K562 (cell line): ENCODE data around the gene PIK3R5. TPM values are rescaled to one million over a fixed set of nuclear protein-coding genes. Genes with fewer than 3 reads are reported as not detected.

Experiments used
- CEBPB ChIP-seq: fragments of 450-650 bp; IDR thresholded peaks from 2 replicates; pipeline ENCODE4 v1.6.1; 2016; ENCODE audit warnings: missing genetic modification characterization, missing compliant biosample characterization
- GTF2B ChIP-seq: IDR thresholded peaks from 2 replicates; pipeline ENCODE4 v1.6.1; 2011; ENCODE audit not compliant: insufficient read length; ENCODE audit errors: extremely low read depth
- ILF3 ChIP-seq: fragments of 450-650 bp; IDR thresholded peaks from 2 replicates; pipeline ENCODE4 v1.6.1; 2018; ENCODE audit warnings: antibody characterized with exemption, mild to moderate bottlenecking, moderate library complexity, borderline replicate concordance
- NFXL1 ChIP-seq: fragments of 450-650 bp; formaldehyde crosslinking; IDR thresholded peaks from 2 replicates; pipeline ENCODE4 v1.4.0; 2021; ENCODE audit warnings: mild to moderate bottlenecking
- ZNF212 ChIP-seq: fragments of 450-650 bp; formaldehyde crosslinking; IDR thresholded peaks from 2 replicates; pipeline ENCODE4 v1.4.0; 2020; ENCODE audit warnings: mild to moderate bottlenecking
- polyA plus RNA-seq, 8 experiments: library from polyadenylated mRNA; depleted of rRNA in 4 of 8; stranded (reverse) in 5 of 8; unstranded in 3 of 8; fragments of >200 nt; fragmentation: Nextera tagmentation in 2 of 8; fragmentation: Illumina TruSeq in 1 of 8; extraction: Ambion mirVana in 2 of 8; extraction: Trizol in 1 of 8; gene quantifications; 2 replicates each; pipeline versions ENCODE4 v1.2.1 to v1.2.3, GENCODE V29; 2011 to 2014; ENCODE audit warnings: inconsistent platforms in 1 of 8, missing spikeins in 1 of 8
- total RNA-seq, 7 experiments: library from RNA; depleted of rRNA in 6 of 7; stranded (reverse); fragments of >200 nt in 6 of 7; fragmentation: Illumina TruSeq in 2 of 7; extraction: Trizol in 2 of 7; gene quantifications; 2 replicates each; pipeline versions ENCODE4 v1.2.1 to v1.2.3, GENCODE V29; 2011 to 2021; ENCODE audit warnings: low replicate concordance in 1 of 7
- TF ChIP-seq, protein P1 (sequence below): fragments of 250-450 bp; sonication (Bioruptor Pico); IDR thresholded peaks from 2 replicates; pipeline ENCODE4 v1.4.0; 2020

The PIK3R5 gene
- total and polyA plus RNA-seq, 9 of the 15 experiments (the other 6 are each of a cell fraction or from before 2014, with no cell fraction given): 0.01 to 0.38 TPM; not detected in 7

DNA sequence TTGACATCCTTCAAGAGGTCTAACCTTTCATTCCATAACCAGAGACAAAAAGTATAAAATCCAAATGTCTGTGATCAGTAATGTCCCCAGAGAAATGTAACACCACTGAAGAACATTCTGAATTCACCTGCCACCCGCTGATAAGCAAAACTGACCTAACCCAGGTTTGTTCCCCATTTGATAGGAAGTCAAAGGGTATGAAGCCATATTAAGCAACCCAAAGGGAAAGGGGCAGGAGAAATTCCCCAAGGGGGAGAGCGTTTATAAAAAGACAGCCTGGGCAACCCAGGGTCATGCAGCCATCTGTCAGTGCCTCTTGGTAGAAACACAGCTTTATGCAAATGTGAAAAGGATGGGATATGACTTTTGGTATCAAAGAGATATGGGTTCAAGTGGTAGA is 67.4 kb downstream of the PIK3R5 start (continued):
- TF ChIP-seq, protein P1, sequence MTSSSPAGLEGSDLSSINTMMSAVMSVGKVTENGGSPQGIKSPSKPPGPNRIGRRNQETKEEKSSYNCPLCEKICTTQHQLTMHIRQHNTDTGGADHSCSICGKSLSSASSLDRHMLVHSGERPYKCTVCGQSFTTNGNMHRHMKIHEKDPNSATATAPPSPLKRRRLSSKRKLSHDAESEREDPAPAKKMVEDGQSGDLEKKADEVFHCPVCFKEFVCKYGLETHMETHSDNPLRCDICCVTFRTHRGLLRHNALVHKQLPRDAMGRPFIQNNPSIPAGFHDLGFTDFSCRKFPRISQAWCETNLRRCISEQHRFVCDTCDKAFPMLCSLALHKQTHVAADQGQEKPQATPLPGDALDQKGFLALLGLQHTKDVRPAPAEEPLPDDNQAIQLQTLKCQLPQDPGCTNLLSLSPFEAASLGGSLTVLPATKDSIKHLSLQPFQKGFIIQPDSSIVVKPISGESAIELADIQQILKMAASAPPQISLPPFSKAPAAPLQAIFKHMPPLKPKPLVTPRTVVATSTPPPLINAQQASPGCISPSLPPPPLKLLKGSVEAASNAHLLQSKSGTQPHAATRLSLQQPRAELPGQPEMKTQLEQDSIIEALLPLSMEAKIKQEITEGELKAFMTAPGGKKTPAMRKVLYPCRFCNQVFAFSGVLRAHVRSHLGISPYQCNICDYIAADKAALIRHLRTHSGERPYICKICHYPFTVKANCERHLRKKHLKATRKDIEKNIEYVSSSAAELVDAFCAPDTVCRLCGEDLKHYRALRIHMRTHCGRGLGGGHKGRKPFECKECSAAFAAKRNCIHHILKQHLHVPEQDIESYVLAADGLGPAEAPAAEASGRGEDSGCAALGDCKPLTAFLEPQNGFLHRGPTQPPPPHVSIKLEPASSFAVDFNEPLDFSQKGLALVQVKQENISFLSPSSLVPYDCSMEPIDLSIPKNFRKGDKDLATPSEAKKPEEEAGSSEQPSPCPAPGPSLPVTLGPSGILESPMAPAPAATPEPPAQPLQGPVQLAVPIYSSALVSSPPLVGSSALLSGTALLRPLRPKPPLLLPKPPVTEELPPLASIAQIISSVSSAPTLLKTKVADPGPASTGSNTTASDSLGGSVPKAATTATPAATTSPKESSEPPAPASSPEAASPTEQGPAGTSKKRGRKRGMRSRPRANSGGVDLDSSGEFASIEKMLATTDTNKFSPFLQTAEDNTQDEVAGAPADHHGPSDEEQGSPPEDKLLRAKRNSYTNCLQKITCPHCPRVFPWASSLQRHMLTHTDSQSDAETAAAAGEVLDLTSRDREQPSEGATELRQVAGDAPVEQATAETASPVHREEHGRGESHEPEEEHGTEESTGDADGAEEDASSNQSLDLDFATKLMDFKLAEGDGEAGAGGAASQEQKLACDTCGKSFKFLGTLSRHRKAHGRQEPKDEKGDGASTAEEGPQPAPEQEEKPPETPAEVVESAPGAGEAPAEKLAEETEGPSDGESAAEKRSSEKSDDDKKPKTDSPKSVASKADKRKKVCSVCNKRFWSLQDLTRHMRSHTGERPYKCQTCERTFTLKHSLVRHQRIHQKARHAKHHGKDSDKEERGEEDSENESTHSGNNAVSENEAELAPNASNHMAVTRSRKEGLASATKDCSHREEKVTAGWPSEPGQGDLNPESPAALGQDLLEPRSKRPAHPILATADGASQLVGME (CRISPR knock-in tag): no peak
- TF ChIP-seq NFXL1 (CRISPR knock-in tag) (no peak), GTF2B (no peak), ZNF212 (CRISPR knock-in tag) (no peak), CEBPB (tag) (no peak), ILF3 (no peak)
